ENCODE results near the gene TMEM181.
"Not testable (repeated sequence)": the region's sequence is repeated elsewhere in the genome, so short reads cannot be mapped to it uniquely, and the experiment has no call there.

Gene TMEM181

GRCh38 chr6:158536891-158537798 lies 22.7 kb upstream of the TMEM181 start:
- DNase-seq: no peak

- DNase-seq: no peak
Measured at GRCh38 chr6:158538741-158539140, 21.1 kb upstream of the TMEM181 start.

- no peak for DNase-seq
Measured at GRCh38 chr6:158539413-158539812, 20.5 kb upstream of the TMEM181 start.

DNA sequence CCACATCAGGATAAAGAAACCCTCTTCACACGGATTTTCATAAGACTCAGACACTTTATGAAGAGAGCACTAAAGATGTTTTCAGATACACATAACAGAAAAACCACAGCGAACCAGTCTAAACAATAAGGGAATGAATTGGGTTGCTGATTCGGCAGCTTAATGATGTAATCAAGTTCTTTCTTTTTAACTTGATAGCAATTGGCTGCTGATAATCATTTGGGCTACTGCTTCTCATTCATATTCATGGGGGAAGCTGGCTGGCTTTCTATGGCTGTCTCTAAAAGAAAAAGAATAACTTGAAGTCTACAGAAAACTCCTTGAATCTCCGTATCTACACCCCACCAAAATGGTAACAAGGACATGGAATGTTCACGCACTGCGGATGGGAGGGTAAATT lies 20.0 kb upstream of the TMEM181 start:
- DNase-seq: no peak

- no peak for DNase-seq
Measured at GRCh38 chr6:158543606-158544185, 16.2 kb upstream of the TMEM181 start.

DNA sequence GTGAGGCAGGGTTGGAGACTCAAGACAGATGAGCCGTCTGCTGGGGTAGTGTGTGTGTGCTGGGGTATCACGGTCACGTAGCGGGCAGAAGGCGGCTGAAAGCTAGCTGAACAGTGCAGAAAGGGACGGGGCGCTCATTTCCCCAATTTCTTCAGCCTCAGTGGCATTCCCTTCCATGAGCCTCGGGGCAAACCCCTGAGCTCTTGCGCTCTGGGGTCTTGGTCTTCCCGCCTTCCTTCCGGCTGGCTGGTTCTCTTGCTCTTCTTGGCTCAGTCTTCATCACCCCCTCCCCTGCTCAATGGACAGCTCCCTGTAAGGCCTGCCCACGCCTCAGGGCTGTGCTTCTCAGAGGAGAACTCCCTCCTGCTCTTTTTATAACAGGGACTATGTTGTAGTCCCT lies 15.5 kb upstream of the TMEM181 start:
- DNase-seq: no peak

GRCh38 chr6:158545043-158545966 lies 14.6 kb upstream of the TMEM181 start:
- no peak for DNase-seq

- DNase-seq: no peak
Measured at GRCh38 chr6:158548418-158549161, 11.3 kb upstream of the TMEM181 start.

DNA sequence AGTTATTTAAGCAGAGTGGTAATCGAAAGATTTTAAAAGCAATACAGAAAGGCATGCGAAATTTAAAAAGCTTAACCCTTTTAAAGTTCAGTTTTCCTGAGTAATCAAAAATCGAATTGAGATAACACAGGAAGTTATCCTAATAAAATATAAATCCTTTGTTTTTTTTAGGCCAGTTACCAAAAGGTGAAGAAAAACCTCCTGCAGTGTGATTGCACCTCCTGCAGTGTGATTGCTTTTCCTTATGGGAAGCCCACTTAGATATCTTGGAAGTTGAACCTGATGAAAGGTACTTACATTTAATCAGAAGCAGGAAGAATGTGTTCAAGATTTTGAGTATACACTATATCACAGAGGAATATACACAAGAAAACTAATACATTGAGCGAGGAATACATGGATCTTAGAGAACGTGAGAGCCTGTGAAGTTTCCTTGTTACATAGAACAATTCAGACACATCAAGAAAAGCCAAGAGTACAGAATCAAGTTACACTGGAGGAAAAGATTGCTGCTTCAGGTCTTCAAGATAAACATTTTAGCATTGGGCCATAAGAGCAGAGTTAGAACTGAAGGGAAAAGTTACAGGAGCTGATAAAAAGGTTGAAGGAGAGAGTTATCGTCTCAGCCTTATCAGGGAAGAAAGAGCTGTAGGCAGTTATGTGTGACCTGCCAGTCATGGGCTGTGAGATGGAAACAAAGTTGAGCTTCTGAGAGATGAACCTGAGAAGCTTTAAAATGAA lies 7.7 kb upstream of the TMEM181 start:
- DNase-seq: no peak

DNA sequence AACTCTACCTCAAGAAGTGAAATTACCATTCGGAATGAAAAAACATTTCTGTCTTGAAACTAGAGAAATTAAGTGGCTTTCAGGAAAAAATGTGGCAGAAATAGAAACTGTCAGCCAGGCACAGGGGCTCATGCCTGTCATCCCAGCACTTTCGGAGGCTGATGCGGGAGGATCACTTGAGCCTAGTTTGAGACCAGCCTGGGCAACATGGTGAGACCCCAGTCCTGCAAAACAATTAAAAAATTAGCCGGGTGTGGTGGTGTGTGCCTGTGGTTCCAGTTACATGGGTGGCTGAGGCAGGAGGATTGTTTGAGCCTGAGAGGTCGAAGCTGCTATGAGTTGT lies 7.1 kb upstream of the TMEM181 start:
- DNase-seq: no peak

DNA sequence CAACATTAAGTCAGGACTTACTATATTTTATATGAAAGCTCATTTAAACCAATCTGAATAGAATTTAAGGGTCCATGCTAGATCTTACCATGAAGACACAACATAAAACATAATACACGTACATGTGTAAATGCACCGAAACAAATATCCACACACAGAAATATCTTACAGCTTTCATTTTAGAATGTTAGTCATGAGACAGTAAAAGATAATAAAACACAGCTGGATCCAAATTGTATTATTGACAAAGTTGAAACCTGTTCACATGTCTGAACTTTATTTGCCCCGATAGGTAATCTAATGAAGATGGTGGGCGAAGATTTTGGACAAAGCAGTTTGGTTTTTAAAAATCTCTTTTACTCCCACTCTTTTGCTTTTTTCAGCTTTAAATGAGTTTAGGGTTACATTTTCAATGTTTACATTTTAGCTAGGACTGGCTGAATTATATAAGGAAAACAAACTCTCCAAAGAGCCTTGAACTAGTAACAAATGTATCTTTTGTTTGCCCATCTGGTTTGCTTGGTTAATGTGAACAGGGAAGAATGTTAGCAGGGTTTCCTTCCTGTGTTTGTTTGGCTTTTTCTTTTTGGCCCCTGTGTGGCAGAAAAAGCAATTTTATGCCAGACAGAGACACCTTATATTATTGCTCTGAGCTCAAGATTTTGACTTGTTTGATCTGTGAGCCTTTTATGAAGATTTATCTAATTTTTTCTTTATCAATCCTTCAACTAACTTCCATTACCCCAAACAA lies 5.1 kb upstream of the TMEM181 start:
- DNase-seq: no peak

DNA sequence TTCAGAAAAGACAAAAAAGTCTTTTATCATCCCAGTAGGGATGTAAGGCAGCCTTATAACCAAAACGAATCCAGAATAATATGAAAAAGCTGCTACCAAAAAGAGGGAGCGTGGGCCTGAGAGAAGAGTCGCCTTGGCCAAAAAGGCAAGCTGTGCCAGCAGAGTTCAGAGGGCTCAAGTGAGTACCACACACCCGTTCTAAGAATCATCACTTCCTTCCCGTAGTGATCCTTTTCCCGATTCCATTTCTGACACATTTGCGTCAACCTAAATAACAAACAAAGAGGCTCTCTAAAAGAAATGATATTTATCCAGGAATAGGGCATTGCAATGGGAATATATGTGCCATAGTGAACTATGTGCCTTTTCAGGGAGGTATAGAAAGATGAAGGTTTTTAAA lies 3.8 kb upstream of the TMEM181 start:
- DNase-seq: no peak

GRCh38 chr6:158557110-158557509 lies 2.8 kb upstream of the TMEM181 start:
- not testable (repeated sequence) for DNase-seq

DNA sequence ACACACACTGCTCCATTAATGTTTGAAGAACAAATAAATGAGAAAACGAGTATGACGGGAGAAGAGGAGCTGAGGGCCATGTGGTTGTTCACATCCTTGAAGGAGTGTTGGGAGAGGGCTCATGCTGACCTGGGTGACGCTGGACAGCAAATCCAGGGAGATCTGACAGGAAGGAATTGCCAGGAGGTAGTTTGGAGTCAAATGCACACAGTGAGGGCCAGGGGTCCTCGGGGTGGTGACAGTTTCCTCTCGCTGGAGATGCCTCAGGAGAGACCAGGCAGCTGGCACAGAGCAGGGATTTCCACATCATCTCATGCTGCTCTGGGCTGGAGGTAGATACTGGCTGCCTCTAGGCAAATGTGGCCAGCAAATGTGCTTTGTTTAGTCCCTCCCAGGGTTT lies 2.0 kb upstream of the TMEM181 start:
- DNase-seq: no peak

DNA sequence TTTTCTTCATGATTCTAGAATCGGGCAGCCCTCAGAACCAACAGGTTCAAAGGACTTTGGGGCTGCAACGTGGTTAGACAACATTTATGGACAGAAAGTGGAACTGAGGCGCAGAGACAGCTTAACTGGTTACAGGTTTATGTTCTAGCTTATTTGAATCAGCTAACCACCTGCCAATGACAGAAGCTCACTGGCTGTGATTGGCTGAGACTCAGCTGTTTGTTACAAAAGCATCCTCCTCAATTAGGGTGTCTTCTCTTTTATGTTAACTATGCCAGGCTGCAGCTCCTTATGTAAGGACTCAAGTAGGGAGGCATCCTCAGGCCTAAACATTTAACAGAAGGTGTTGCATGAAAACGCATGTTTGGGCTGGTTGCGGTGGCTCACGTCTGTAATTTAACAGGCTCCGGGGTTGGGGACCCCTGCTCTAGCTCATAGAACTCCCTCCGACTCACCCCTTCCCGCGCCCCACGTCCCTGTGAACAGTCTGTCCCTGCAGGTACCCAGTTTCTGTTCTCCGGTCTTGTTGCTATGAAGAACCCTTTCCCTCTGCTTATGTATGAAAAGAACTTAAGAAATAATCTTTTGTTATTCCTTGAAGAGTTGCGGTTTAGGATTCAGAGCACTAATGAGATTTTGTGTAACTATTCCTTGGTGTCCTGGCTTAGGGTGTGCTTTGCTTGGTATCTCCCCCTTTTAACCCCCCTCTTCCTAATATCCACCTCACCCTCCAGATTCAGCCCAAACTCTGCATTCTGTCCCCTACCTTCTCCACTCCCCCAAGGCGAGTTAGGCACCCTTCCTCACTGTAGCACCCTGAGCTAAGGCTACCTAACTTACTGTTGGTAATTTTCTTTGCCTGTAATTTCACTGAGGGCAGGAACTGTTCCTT lies 1.2 kb upstream of the TMEM181 start:
- no peak for DNase-seq

- DNase-seq: no peak
Measured at GRCh38 chr6:158559338-158559894, 475 bp upstream of the TMEM181 start.

- DNase-seq: peak; percentile 10
Measured at GRCh38 chr6:158560836-158561320, 987 bp downstream of the TMEM181 start.

DNA sequence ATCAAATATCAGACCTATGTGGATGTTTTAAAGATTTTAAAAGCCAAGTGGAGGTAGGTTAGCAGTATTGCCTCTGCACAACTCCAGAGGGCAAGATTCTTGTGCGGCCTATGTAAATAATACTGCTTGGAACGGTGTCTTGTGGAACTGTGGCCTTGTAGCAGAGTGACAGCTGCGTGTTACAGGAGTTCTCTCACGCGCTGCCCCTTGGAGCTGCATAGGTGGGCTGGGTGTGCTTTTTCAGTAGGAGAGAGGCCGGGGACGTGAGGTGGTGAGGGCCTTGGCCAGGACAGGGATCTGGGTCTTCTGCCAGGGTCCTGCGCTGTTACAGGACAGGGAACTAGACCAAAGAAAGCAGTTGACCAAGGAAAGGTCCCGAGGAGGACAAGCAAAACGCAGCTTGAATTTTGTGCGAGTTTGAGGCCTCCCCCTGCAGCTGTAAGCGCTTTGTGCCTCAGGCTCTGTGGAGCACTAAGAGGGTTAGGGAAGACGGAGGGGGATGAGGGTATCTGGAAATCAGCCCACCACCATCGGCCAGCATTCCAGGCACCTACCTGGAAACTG lies 1.5 kb downstream of the TMEM181 start:
- DNase-seq: no peak

DNA sequence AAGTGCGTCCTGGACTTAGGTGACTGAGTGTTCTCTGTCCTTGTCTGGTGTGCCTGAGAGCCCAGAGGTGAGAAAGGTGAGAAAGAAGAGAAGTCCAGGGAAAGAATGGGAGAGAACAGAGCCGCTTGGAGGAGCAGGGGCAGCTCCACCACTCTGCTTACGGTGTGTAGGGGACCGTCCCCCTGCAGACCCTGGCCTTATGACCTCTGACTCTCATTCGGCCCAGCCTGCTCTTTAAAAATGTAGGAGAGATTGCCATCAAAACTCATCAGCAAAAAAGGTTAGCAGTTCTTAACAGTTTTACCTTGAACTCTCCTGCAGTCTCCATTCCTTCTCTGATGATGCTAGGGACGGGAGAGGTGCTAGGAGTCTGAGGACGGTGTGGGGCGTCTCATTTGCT lies 2.0 kb downstream of the TMEM181 start:
- DNase-seq: no peak

Measured in activated CD4-positive, alpha-beta T cell treated with anti-CD3 and anti-CD28 coated beads, Interleukin-2, amount 50 U/mL, for 16 hours (primary cell).